K562 (cell line): ENCODE data around the gene LDAH. TPM values are rescaled to one million over a fixed set of nuclear protein-coding genes. Genes with fewer than 3 reads are reported as not detected.

Source experiments
- BCLAF1 ChIP-seq, 2 experiments: fragments of 450-650 bp in 1 of 2; IDR thresholded peaks; 2 replicates each; pipeline ENCODE4 v1.6.1; 2011 to 2017; ENCODE audit warnings: low read depth in 2 of 2, antibody characterized with exemption in 1 of 2, borderline replicate concordance in 1 of 2, low read length in 1 of 2, mild to moderate bottlenecking in 1 of 2, mixed read lengths in 1 of 2; ENCODE audit not compliant: control insufficient read depth in 1 of 2
- FOXA3 ChIP-seq, 2 experiments: fragments of 450-650 bp in 1 of 2; sonication (generic) in 1 of 2; formaldehyde crosslinking; IDR thresholded peaks in 1 of 2; conservative IDR thresholded peaks in 1 of 2; 2 replicates each; pipeline versions ENCODE4 v1.4.0 to v1.8.0; 2020 to 2022; ENCODE audit warnings: mild to moderate bottlenecking in 2 of 2, missing genetic modification reagents in 1 of 2
- HDGF ChIP-seq: fragments of 450-650 bp; IDR thresholded peaks from 2 replicates; pipeline ENCODE4 v1.6.1; 2016
- NCOA6 ChIP-seq: fragments of 450-650 bp; IDR thresholded peaks from 2 replicates; pipeline ENCODE4 v1.6.1; 2017; ENCODE audit warnings: mild to moderate bottlenecking
- PATZ1 ChIP-seq: fragments of 250-450 bp; sonication (Bioruptor Pico); IDR thresholded peaks from 2 replicates; pipeline ENCODE4 v1.5.0; 2020; ENCODE audit warnings: mild to moderate bottlenecking, borderline replicate concordance
- POLR2AphosphoS5 ChIP-seq: IDR thresholded peaks from 2 replicates; pipeline ENCODE4 v1.6.1; 2011; ENCODE audit warnings: mild to moderate bottlenecking, low read depth, low read length, moderate library complexity; ENCODE audit not compliant: control insufficient read depth, insufficient read depth
- RBBP5 ChIP-seq: fragments of 200-600 bp; sonication (generic); IDR thresholded peaks from 2 replicates; pipeline ENCODE4 v1.6.1; 2012; ENCODE audit warnings: borderline replicate concordance, mild to moderate bottlenecking, low read length, control low read depth, inconsistent platforms; ENCODE audit not compliant: insufficient read depth, poor library complexity, severe bottlenecking
- RBM17 ChIP-seq: fragments of 200-400 bp; formaldehyde crosslinking; IDR thresholded peaks from 2 replicates; pipeline ENCODE4 v1.6.1; 2017; ENCODE audit warnings: low read depth, mild to moderate bottlenecking, low read length, borderline replicate concordance
- SIN3A ChIP-seq, 2 experiments: fragments of 150-350 bp in 1 of 2; IDR thresholded peaks; 2 replicates each; pipeline ENCODE4 v1.6.1; 2011 to 2016; ENCODE audit warnings: borderline replicate concordance in 2 of 2, low read depth in 2 of 2, low read length in 2 of 2, mild to moderate bottlenecking in 2 of 2, moderate library complexity in 2 of 2; ENCODE audit not compliant: control insufficient read depth in 1 of 2
- SUPT5H ChIP-seq: fragments of 450-650 bp; IDR thresholded peaks from 2 replicates; pipeline ENCODE4 v1.6.1; 2016
- TAF7 ChIP-seq: fragments of 450-650 bp; IDR thresholded peaks from 2 replicates; pipeline ENCODE4 v1.6.1; 2016; ENCODE audit warnings: missing genetic modification characterization, missing compliant biosample characterization
- ZEB2 ChIP-seq: fragments of 450-650 bp; IDR thresholded peaks from 2 replicates; pipeline ENCODE4 v1.6.1; 2016
- ZNF589 ChIP-seq: fragments of 200-800 bp; sonication (Bioruptor generic); IDR thresholded peaks from 2 replicates; pipeline ENCODE4 v1.6.1; 2016; ENCODE audit warnings: low read depth, missing genetic modification characterization, missing compliant biosample characterization
- ZNF780A ChIP-seq: fragments of 250-450 bp; sonication (Bioruptor Pico); IDR thresholded peaks from 2 replicates; pipeline ENCODE4 v1.5.0; 2021; ENCODE audit warnings: mild to moderate bottlenecking
- polyA plus RNA-seq, 8 experiments: library from polyadenylated mRNA; depleted of rRNA in 4 of 8; stranded (reverse) in 5 of 8; unstranded in 3 of 8; fragments of >200 nt; fragmentation: Nextera tagmentation in 2 of 8; fragmentation: Illumina TruSeq in 1 of 8; extraction: Ambion mirVana in 2 of 8; extraction: Trizol in 1 of 8; gene quantifications; 2 replicates each; pipeline versions ENCODE4 v1.2.1 to v1.2.3, GENCODE V29; 2011 to 2014; ENCODE audit warnings: inconsistent platforms in 1 of 8, missing spikeins in 1 of 8
- total RNA-seq, 7 experiments: library from RNA; depleted of rRNA in 6 of 7; stranded (reverse); fragments of >200 nt in 6 of 7; fragmentation: Illumina TruSeq in 2 of 7; extraction: Trizol in 2 of 7; gene quantifications; 2 replicates each; pipeline versions ENCODE4 v1.2.1 to v1.2.3, GENCODE V29; 2011 to 2021; ENCODE audit warnings: low replicate concordance in 1 of 7
- TF ChIP-seq, protein P1 (sequence below): fragments of 250-450 bp; sonication (Bioruptor Pico); IDR thresholded peaks from 2 replicates; pipeline ENCODE4 v1.8.0; 2021; ENCODE audit warnings: mild to moderate bottlenecking, moderate library complexity
- TF ChIP-seq, protein P2 (sequence below): sonication (generic); formaldehyde crosslinking; IDR thresholded peaks from 2 replicates; pipeline ENCODE4 v1.8.0; 2022; ENCODE audit warnings: mild to moderate bottlenecking, missing genetic modification reagents
- TF ChIP-seq, protein P3 (sequence below), 2 experiments: fragments of 450-650 bp in 1 of 2; sonication (generic) in 1 of 2; formaldehyde crosslinking in 1 of 2; IDR thresholded peaks in 1 of 2; conservative IDR thresholded peaks in 1 of 2; 2 replicates each; pipeline versions ENCODE4 v1.6.1 to v1.8.1; 2016 to 2023; ENCODE audit warnings: mild to moderate bottlenecking in 2 of 2, moderate library complexity in 2 of 2, inconsistent platforms in 1 of 2, missing genetic modification reagents in 1 of 2

The LDAH gene
- total and polyA plus RNA-seq, 9 of the 15 experiments (the other 6 are each of a cell fraction or from before 2014, with no cell fraction given), result 22.3 to 60.1 (median 40.0) TPM

GRCh38 chr2:20650877-20651730, 171.8 kb downstream of the LDAH start, which contains the start of gene HS1BP3 (continued):
- TF ChIP-seq BCLAF1 (IDR thresholded peaks at IDR 0.05; ENCODE audit: borderline replicate concordance in 1 of 2, control insufficient read depth in 1 of 2, low read depth in 2 of 2, low read length in 1 of 2) (no peak), ZEB2 (no peak), POLR2AphosphoS5 (peak; percentile 70), PATZ1 (CRISPR knock-in tag) (no peak), ZNF589 (CRISPR knock-in tag) (no peak), ZNF780A (CRISPR knock-in tag) (no peak), NCOA6 (no peak), RBBP5 (no peak), FOXA3 (CRISPR knock-in tag; conservative IDR thresholded peaks at IDR 0.05 in 1 of 2, IDR thresholded peaks at IDR 0.05 in 1 of 2) (no peak), RBM17 (no peak), SUPT5H (peak; percentile 75), SIN3A (IDR thresholded peaks at IDR 0.05; ENCODE audit: borderline replicate concordance in 2 of 2, control insufficient read depth in 1 of 2, low read depth in 2 of 2, low read length in 2 of 2) (peak in 1 of 2 experiments; percentile 36; a peak in 1 of 4 replicates), HDGF (no peak), TAF7 (tag) (no peak)
- TF ChIP-seq, protein P1, sequence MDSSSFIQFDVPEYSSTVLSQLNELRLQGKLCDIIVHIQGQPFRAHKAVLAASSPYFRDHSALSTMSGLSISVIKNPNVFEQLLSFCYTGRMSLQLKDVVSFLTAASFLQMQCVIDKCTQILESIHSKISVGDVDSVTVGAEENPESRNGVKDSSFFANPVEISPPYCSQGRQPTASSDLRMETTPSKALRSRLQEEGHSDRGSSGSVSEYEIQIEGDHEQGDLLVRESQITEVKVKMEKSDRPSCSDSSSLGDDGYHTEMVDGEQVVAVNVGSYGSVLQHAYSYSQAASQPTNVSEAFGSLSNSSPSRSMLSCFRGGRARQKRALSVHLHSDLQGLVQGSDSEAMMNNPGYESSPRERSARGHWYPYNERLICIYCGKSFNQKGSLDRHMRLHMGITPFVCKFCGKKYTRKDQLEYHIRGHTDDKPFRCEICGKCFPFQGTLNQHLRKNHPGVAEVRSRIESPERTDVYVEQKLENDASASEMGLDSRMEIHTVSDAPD (CRISPR knock-in tag), result no peak
- TF ChIP-seq, protein P2, sequence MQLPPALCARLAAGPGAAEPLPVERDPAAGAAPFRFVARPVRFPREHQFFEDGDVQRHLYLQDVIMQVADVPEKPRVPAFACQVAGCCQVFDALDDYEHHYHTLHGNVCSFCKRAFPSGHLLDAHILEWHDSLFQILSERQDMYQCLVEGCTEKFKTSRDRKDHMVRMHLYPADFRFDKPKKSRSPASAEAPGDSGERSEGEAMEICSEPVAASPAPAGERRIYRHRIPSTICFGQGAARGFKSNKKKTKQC (CRISPR knock-in tag), result no peak
- TF ChIP-seq, protein P3, sequence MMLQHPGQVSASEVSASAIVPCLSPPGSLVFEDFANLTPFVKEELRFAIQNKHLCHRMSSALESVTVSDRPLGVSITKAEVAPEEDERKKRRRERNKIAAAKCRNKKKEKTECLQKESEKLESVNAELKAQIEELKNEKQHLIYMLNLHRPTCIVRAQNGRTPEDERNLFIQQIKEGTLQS (IDR thresholded peaks at IDR 0.05), result 0 out of 2 replicates have a peak, but pooled peaks have one; percentile 7
- TF ChIP-seq, protein P3 (CRISPR knock-in tag; conservative IDR thresholded peaks at IDR 0.05), result no peak
